SU-DHL-6 (cell line): ENCODE results near the gene DCHS2.

Source experiments
- EZH2phosphoT487 ChIP-seq: fragments of 200-600 bp; sonication (generic), shearing (Covaris generic); conservative IDR thresholded peaks from 2 replicates; pipeline ENCODE4 v1.6.1; 2018; ENCODE audit warnings: mild to moderate bottlenecking, antibody characterized with exemption, low read length, moderate library complexity, mixed read lengths
- TF ChIP-seq, protein P1 (sequence below): fragments of 200-600 bp; sonication (generic); IDR thresholded peaks from one replicate; pipeline ENCODE4 v1.5.1; 2017; ENCODE audit warnings: antibody characterized with exemption, mild to moderate bottlenecking, low read length, moderate library complexity; ENCODE audit not compliant: insufficient read depth, poor library complexity, severe bottlenecking

DNA sequence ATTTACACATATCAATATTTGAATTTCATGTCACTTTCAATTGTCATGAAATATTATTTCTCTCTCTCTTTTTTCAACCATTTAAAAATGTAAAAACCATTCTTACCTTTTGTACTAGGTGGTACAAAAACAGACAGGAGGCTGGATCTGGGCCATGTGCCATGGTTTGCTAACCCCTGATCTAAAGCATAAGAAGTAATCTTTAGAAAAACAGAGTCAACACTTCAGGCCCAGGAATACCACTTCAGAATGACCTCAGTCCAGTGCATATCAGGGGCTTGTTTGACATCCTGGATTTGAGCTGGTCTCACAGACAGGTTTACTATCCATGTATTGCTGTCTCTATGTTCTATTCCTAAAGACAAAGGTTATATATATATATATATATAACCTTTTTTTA, 102.5 kb downstream of the DCHS2 start:
- TF ChIP-seq, protein P1, sequence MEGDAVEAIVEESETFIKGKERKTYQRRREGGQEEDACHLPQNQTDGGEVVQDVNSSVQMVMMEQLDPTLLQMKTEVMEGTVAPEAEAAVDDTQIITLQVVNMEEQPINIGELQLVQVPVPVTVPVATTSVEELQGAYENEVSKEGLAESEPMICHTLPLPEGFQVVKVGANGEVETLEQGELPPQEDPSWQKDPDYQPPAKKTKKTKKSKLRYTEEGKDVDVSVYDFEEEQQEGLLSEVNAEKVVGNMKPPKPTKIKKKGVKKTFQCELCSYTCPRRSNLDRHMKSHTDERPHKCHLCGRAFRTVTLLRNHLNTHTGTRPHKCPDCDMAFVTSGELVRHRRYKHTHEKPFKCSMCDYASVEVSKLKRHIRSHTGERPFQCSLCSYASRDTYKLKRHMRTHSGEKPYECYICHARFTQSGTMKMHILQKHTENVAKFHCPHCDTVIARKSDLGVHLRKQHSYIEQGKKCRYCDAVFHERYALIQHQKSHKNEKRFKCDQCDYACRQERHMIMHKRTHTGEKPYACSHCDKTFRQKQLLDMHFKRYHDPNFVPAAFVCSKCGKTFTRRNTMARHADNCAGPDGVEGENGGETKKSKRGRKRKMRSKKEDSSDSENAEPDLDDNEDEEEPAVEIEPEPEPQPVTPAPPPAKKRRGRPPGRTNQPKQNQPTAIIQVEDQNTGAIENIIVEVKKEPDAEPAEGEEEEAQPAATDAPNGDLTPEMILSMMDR = no peak
- no peak for TF ChIP-seq EZH2phosphoT487
